ENCODE data around the gene EPS15.

DNA sequence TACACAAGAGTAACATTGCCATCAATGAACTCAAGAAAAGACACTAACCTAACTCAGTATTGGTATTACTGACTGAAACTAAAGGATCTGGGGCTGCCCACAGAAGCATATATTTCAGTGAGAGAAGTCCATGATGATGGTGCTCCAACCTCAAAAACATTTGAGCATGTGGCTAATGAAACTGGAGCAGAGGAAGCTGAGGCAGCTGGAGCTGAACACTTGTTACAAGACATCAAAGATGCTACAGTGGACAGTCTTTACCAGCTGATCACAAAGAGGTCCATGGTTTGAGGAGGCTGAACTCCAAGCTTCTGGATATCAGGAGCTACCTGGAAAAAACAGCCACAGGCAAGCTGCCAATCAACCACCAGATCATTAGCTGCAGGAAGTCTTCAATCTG is 146.5 kb downstream of the EPS15 start:
- no peak for TF ChIP-seq CTCF (conservative IDR thresholded peaks at IDR 0.05; ENCODE audit: low read depth, low read length)
- no peak for TF ChIP-seq EZH2 (IDR thresholded peaks at IDR 0.05; ENCODE audit: low read length, unreplicated experiment)
